Activated CD4-positive, alpha-beta T cell treated with anti-CD3 and anti-CD28 coated beads, Interleukin-2, amount 50 U/mL, for 1 hour (primary cell): ENCODE data around the gene TTC28.
"Not testable (repeated sequence)": the region's sequence is repeated elsewhere in the genome, so short reads cannot be mapped to it uniquely, and the experiment has no call there.

Source experiments
- DNase-seq: peaks from one replicate; pipeline ENCODE4 v3.0.0-alpha.2; 2020

Gene TTC28

DNA sequence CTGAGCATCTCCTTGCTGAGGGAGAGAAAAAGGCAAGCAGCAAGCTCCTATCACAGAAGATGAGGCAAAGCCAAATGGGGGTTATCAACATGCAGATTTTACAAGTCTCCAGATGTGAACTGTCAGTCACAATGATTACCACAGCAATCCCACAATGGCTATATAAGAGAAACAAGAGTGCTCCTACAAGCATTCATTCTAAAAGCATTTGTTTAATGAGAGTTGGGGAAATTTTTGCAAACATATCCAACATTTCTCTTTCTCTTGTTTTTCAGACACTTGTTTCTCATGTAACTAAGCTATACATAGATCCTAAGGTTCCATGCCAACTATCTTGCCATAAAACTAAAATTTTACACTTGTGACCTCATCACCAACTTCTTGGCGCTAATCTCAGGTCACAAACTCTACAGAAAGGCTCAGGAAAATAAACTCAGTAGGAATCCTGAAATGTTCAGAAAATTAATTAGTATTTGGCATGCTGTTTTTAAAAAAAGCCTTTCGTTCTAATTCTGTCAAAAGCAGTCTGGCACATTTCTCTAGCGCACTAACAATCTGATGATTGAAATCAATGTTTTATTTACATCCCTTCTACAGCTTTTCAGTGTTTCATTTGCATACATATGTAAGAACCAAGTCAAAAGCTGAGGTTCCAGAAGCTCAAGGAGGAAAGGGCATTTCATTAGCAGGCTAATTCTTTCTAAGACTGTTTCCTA, 199.5 kb downstream of the TTC28 start:
- DNase-seq, result no peak

DNA sequence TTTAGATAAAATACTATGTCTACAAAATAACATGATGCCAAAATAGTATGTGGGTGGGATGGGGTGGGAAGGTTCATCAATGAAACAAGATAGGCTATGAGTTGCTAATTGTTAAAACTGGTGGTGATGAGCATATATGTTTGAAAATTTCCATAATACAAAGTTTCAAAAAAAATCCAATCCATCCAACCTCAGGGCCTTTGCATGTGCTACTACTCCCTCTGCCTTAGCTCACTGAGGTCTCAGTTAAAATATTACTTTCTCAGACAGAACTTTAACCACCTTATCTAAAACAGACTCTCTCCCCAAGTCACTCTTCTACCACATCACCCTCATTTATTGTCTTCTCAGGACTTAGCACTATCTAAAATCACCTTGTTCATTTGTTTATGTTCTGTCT, 201.1 kb downstream of the TTC28 start:
- DNase-seq, result no peak

DNA sequence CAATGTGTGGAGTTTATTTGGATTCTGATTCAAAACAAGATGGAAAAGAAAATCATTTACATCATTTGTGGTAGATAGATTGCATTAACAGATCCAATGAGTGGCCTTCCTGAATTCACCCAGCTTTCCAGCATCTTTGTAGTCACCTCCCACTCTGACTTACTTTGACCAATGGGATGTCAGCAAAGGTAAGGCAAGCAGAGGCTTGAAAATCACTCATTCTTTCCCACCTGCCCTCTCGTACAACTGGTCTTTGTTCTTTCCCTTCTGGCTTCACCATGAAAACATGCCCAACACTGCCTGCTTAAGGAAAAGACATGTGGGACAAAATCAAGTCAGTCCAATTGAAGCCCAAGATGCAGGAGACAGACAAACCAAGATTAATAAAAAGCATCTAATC, 202.1 kb downstream of the TTC28 start:
- no peak for DNase-seq

DNA sequence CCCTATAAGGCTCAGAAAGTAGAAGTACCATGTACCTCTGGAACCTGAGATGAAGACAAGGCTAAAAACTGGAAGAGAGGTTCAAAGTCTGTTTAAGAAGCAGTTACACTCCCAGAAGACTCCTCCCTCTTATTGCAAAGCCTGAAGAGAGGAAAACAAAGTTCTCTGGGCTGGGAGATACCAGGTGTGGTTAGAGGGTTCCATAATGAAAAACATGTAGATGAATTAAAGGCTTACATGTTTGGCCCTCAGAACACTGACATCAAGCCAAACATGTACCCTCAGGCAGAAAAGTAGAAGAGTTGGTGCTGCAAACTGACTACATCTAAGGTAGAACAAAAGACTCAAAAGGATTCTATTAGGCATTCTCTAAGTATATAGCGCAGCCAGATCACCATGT, 205.3 kb downstream of the TTC28 start:
- DNase-seq, result no peak

DNA sequence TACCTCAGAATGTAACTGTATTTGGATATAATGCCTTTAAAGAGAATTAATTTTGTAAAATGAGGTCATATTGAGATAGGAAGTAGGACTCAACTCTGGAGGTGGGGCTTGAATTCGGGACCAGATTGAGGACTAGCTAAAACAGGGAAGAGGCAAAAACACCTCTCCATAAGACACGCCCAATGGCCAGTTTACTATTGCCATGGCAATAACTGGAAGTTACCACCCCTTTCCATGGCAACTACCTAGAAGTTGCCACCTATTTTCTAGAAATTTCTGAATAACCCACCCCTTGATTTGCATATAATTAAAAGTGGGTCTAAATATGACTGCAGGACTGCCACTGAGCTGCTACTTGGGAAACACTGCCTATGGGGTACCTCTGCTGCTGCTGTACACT, 206.4 kb downstream of the TTC28 start:
- DNase-seq, result no peak

DNA sequence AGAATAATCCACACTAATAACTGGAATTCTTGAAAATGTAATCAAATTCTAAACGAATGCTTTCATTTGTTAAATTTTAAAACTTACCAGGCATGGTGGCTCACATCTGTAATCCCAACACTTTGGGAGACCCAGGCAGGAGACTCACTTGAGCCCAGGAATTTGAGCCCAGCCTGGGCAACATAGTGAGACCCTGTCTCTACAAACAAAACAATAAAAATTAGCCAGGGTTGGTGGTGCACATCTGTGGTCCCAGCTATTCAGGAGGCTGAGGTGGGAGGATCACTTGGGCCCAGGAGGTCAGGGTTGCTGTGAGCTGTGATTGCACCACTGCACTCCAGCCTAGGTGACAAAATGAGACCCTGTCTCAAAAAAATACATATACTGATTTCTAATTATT, 212.6 kb downstream of the TTC28 start:
- not testable (repeated sequence) for DNase-seq

DNA sequence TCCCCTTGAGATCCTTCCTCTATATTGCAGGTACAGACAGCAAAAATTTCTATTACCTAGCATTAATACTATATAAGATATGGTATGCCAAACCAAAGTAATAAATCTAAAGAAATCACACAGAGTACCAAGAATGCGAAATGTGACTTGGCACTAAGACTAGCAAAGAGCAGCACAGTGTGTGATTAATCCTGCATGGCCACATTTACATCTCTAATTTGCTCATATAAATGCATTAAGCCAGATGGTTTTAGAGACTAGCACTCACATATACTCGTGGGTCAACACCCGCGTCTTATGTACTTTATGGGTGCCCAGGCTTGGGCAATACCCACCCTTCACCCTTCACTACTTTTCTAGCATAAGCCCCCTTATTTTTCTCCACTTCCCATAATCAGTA, 213.2 kb downstream of the TTC28 start:
- DNase-seq, result no peak

DNA sequence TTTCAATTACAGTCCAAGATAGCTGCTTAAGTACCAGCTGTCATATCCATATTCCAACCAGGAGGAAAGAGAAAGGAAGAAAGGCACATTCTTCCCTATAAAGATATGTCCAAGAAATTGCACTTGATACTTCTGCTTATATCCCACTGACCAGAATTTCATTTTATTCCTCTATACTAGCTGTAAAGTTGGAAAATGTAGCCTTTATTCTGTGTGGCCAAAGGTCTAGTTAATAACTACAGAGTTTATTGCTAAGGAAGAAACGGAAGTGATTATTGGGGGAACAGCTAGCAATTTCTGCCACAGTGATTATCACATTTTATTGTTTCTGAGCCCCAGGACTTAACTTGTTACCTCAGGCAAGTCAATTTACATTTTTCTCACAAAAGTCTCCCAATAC, 213.8 kb downstream of the TTC28 start:
- DNase-seq, result no peak

DNA sequence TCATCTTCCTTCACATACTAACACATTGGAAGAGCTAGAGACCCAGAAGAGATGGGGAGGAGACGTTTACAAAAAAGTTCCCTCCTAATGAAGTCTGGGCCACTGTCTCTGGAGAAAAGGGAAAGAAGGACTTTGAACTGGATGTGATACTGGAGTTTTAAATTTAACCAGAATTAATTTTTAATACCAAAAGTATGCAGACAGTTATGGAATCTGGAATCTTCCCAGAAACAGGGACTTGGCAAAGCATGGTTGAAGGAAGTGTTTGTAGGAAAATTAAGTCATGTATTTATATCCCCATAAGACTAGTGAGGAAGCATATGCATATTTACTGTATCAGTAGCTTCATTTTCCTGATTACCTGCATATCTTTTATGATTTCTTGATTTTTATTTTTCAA, 215.5 kb downstream of the TTC28 start:
- DNase-seq, result no peak

DNA sequence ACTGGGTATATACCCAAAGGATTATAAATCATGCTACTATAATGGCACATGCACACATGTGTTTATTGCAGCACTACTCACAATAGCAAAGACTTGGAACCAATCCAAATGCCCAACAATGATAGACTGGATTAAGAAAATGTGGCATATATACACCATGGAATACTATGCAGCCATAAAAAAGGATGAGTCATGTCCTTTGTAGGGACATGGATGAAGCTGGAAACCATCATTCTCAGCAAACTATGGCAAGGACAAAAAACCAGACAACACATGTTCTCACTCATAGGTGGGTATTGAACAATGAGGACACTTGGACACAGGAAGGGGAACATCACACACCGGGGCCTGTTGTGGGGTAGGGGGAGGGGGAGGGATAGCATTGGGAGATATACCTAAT, 216.2 kb downstream of the TTC28 start:
- DNase-seq, result not testable (repeated sequence)

DNA sequence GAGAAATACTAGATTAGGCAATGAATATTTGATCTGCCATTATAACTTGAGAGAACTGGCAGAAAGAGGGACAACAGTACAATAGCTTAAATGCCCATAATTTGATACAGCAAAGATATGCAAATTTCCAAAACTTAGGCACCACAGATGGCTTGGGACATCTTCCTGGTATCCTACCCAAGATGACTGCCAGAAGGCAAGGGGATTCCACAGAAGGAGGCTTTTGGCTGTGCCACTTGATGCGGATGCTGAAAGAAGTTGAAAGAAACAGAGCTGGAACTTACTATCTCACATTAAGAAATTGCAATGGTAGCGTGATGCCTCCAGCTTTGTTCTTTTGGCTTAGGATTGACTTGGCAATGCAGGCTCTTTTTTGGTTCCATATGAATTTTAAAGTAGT, 216.7 kb downstream of the TTC28 start:
- no peak for DNase-seq

DNA sequence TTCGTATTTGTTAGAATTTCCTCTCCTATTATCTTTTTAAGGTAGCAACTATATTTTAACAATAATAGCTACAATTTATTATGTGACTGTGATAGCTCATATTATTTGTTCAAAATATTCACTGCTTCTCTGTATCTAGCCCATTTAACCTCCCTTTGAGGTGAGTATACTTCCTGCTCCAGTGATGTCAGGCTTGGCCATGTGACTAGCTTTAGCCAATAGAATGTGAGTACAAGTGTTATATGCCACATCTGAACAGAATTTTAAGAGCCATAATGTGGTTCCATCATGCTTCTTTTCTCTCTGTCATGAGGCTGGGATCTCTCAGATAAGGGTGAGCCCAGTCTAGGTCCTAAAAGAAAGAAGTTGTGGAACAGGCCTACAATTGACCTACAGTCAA, 217.6 kb downstream of the TTC28 start:
- no peak for DNase-seq

DNA sequence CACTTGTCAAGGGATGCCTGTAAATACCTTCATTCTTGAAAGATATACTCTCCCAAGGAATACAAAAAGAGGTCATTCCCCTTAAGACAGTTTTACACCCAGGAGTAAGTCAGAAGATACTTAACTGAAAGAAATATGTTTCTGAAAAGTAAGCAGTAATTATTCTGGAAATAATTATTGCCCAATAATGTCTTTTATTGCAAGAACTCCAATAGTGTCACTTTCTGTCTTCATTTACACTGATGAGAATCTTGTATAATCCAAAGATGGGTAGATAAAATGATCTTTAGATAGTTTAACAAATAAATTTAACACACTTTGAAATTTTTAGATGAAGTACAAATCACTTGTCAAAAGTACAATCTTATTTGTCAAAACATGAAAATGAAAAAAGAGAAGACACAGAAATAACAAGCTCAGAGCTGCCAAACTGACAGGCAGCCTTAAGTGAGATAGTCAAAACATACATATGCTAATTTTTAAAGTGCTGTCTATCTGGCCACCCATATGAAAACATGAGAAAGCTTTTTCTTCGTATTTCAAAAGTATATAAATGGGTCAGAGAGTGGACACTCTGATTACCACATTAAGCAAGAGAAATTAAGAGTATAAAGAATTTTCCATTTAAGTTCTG, 225.1 kb downstream of the TTC28 start:
- no peak for DNase-seq

DNA sequence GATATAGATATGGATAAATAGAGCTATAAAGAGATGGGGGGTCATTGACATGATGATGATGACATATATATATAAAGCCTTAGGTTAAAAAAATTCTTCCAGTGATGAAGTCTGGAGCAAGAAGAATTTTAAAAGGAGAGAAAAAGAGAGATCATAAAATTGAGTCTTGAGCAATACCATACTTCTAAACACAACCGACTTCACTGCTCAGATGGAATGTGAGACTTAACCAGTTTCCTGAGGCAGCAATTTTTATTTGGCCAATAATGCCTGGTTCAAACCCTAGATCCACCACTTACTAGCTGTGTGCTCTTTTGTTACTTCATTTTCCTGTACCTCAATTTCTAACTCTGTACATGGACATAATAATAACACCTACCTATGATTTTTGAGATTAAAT, 229.5 kb downstream of the TTC28 start:
- no peak for DNase-seq

DNA sequence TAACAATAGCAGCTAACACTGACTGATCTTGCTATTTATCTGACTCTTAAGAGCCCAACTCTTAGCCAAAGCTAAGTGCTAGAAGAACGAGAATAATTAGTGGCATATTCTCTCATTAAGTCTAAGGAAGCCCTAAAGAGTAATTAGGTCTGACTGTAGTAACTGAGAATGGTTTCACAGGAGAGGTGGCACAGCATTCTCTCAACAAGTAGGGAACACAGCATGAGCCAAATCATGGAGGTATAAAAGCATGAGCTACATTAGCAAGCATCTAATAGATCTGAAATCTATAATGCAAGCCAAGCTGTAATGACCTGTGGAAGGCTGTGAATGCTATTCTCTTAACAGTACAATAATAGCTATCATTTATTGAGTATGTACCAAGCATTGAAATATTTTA, 230.6 kb downstream of the TTC28 start:
- DNase-seq, result no peak

DNA sequence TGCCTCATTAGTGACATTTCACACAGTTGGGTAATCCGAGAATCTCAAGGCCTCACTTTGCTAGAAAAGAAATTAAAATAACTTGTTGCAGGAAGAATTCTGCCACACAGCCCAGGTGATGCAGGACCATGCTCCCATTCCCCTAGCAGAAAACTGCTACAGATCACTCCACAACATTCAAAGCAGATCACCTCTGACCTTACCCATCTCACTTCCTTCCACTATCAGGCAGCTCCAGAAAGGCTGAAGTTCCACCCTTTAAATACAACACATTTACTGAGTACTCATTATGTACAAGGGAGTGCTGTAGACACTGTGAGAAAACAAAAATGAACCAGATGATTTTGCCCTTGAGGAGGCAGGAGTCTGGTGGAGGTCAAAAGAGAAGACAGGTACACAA, 231.0 kb downstream of the TTC28 start:
- DNase-seq, result no peak

DNA sequence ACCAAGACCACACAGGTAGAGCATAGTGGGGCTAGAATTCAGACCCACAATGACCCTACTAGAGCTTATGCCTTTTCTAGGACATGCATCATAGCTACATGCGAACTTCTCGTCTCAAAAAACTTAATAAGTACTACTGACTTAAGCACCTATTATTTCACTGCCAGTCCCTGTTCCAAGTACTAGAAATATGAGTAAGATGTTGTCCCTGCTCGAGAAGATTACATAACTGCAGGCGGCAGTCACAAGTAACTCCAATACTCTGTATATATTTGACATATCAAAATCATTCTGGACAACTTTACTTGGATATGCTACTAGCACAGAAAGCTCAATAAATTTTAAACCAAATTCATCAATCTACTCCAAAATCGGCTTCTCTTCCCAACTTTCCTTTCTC, 235.0 kb downstream of the TTC28 start:
- DNase-seq, result no peak

DNA sequence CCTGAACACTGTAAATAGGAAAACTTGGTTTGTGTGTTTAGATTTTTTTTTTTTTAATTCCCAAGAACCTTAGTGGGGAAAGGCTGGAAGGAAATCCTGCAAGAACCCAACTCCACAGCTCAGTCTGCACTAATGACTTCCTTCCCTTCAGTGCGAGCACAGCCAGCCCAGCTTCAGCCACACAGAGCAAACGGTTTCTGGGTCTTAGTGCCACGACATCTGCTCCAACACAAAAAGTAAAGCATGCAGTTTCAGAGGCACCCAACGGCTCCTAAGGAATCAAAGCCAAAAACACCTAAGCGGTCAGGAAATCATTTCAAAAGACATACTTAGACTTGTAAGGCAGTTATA, 236.1 kb downstream of the TTC28 start:
- peak; percentile 14 for DNase-seq

DNA sequence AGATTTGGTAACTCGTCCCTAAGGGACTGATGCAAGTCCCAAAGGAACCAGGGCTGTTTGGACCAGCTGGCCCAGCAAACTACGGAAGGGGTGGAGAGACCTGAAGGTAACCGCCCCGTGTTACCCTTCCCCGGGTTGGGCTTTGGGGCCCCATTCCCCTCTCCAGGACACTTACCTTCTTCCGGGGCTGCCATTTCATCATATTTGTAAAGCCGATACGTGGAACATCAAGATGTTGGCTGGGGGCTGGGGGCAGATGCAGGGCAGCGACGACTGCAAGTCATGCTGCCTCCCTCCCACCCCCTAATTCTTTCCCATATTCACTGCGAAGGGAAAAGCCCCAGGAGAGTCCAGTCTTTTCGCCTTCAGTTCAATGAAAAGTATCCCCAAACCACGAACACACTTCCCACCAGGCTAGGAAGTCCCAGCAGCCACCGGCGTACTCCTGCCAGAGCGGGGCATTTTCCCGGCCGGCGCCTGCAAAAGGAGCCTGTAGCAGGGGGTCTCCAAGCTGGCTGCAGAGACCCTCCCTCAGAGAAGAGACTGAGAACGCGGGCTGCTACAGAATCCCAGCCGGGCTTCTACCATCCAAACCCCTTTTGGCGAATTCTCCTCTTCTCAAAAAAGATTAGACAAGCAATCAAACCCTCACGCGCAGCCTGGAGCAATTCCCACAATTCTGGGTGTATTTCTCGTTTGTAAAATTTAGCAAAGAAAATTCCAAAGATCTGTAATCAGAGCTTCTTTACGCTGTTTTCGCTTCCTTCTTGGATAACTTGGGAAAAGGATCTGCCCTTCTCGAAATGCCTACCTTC, 236.7 kb downstream of the TTC28 start:
- peak; percentile 1 for DNase-seq

DNA sequence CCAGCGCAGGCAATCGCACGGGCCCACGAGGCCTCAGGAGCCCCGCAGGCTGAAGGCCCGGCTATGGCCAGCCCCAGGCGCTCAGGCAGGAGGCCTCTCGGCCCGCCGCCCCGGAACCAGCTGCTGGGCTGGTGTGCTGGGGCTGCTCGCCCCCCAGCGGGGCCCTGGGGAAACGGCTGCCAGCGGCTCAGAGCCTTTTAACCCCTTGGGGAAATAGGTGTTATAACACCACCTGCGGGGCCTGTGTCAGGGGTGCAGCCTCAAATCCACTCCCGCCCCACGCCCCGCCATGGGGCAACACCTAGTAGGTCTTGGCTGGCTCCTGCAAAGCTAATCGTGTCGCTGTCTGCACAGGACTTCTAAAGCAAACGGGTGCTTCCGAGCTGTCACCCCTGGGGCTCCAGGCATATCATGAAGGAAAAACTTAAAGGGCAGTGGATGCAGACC, 237.4 kb downstream of the TTC28 start:
- peak; percentile 55 for DNase-seq

DNA sequence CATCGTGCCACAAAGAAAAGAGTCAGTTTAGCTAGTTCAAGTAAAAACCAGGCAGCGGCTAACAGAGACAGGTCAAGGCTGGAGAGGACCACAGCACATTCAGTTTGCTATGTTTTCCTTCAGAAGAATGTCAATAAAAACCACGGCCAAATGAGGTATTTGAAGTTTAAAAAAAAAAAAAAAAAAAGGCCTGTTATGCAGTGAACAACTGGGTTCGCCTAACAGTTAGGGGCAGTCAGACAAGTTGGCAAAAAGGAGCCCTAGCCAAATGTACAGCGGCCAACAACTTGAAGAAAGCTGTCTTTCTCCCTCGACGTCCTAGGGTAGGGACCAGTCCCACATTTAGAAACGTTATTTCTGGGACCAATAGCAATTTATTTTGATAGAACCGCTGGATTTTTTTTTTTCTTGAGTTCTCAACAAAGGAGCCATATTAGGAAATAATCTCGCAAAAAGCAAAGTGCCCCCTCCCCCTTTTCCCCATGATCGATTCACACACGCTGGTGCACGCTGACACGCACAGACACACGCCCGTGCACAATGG, 237.8 kb downstream of the TTC28 start:
- DNase-seq, result no peak

DNA sequence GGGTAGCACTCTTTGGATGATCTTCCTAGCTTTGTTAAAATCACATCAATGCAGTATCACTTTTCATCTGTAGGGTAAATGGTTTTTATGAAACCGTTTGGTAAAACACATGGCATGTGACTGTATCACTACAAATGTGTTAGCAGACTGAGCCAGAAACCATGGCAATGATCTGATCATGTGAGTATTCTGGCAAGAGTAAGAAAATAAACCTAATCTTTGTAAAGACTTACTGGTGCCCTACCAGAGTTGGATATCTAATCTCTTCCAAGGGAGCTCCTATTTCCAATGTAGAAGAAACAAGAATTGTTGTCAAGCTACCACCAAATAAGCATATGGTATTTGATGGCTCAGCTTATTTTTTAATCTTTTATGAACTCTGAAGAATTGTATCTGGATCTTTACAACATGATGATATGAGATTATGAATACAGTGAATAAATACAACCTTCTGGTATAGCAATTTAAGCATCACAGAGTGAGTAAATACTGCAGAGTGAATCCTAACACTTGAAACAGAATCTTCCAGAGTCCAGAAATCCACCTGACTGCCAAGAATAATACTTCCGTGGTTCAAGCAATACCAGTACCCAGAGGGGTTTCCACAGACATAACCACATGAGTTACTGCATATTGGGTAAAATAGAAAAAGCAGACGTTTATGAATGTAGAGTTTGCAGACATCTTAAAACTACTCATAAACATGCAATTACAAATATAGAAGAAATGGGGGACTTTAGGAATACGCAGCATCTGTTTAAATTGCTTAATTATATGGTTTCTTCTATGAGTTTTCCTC, 238.8 kb downstream of the TTC28 start:
- no peak for DNase-seq

DNA sequence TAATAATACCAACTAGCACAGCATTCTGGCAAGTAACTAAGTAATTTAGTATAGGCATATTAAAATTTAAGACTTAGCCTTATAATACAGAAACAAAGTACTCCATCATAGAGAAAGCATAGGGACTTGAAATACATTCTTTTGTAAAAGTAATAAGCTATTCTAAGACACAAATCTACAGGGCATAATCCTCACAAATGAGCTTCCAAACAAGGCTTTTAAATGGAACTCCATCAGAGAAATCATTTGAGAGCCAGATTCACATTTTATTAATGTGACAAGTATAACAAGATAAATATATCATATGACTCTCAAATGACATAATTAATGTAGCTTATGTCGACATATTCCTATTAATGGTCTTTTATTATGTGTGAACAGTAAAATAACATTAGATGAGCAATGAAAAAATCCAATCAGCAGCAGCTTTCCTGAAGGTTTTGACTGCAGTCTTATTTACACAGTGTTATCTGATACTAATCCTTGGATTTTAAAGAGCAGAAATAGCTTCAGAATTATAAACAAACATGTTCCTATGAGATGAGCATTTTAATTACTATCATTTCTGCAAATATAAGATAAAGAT, 241.4 kb downstream of the TTC28 start:
- no peak for DNase-seq
